OCI-LY1 (cell line): ENCODE results near the gene STARD7.

Experiments used
- CTCF ChIP-seq: fragments of 200-600 bp; sonication (generic), shearing (Covaris generic); IDR thresholded peaks from 2 replicates; pipeline ENCODE4 v1.5.1; 2017; ENCODE audit warnings: mild to moderate bottlenecking, antibody characterized with exemption, low read length, moderate library complexity, mixed read lengths
- EZH2 ChIP-seq: fragments of 200-600 bp; sonication (generic), shearing (Covaris generic); IDR thresholded peaks from 2 replicates; pipeline ENCODE4 v1.8.0; 2017; ENCODE audit warnings: borderline replicate concordance, mixed run types, mild to moderate bottlenecking, antibody characterized with exemption, low read length, moderate library complexity, mixed read lengths

DNA sequence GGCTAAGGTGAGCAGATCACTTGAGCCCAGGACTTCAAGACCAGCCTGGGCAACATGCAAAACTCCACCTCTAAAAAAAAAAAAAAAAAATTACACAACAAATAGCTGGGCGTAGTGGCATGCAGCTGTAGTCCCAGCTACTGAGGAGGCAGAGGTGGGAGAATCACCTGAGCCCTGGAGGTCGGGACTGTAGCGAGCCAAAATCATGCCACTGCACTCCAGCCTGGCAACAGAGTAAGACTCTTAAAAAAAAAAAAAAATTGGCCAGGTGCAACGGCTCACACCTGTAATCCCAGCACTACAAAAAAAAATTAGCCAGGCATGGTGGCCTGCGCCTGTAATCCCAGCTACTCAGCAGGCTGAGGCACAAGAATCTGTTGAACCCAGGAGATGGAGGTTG is 7.3 kb downstream of the STARD7 start:
- TF ChIP-seq CTCF (no peak), EZH2 (no peak)
